GOT3 (cell line): Measurements from ENCODE around the gene REXO5.
"Not testable (repeated sequence)": the region's sequence is repeated elsewhere in the genome, so short reads cannot be mapped to it uniquely, and the experiment has no call there.

Experiments used
- DNase-seq: peaks from one replicate; lab custom pipeline; 2025; ENCODE audit warnings: mixed read lengths; lab: John Stamatoyannopoulos, UW

The REXO5 gene

GRCh38 chr16:20803192-20803560 lies 3.2 kb upstream of the REXO5 start:
- DNase-seq = no peak

GRCh38 chr16:20803561-20804214 lies 2.6 kb upstream of the REXO5 start:
- DNase-seq = no peak

- not testable (repeated sequence) for DNase-seq
These were observed 601 bp upstream of the REXO5 start for GRCh38 chr16:20805684-20806167.

- no peak for DNase-seq
These were observed 1.5 kb downstream of the REXO5 start for GRCh38 chr16:20807862-20808261.

GRCh38 chr16:20811889-20812439 lies 5.6 kb downstream of the REXO5 start:
- no peak for DNase-seq

GRCh38 chr16:20812510-20812909 lies 6.2 kb downstream of the REXO5 start:
- no peak for DNase-seq

- no peak for DNase-seq
These were observed 8.5 kb downstream of the REXO5 start for GRCh38 chr16:20814784-20815183.

GRCh38 chr16:20818929-20819585 lies 12.7 kb downstream of the REXO5 start:
- DNase-seq = no peak

- DNase-seq = no peak
These were observed 15.4 kb downstream of the REXO5 start for GRCh38 chr16:20821682-20822081.

GRCh38 chr16:20822521-20823325 lies 16.4 kb downstream of the REXO5 start:
- DNase-seq = no peak

GRCh38 chr16:20826039-20826566 lies 19.8 kb downstream of the REXO5 start:
- DNase-seq = no peak

- DNase-seq = no peak
These were observed 23.2 kb downstream of the REXO5 start for GRCh38 chr16:20829536-20829935.

GRCh38 chr16:20830372-20830771 lies 24.0 kb downstream of the REXO5 start:
- no peak for DNase-seq

- no peak for DNase-seq
These were observed 26.8 kb downstream of the REXO5 start for GRCh38 chr16:20833086-20833485.

- DNase-seq = no peak
These were observed 31.9 kb downstream of the REXO5 start for GRCh38 chr16:20838240-20838639.

- no peak for DNase-seq
These were observed 33.2 kb downstream of the REXO5 start for GRCh38 chr16:20839504-20839903.

GRCh38 chr16:20844054-20844453 lies 37.7 kb downstream of the REXO5 start:
- DNase-seq = no peak

- DNase-seq = no peak
These were observed 38.3 kb downstream of the REXO5 start for GRCh38 chr16:20844588-20844987.

GRCh38 chr16:20846030-20846429 lies 39.7 kb downstream of the REXO5 start:
- no peak for DNase-seq

GRCh38 chr16:20846551-20846950 lies 40.2 kb downstream of the REXO5 start:
- DNase-seq = no peak

- DNase-seq = no peak
These were observed 41.2 kb downstream of the REXO5 start for GRCh38 chr16:20847550-20847949.
